ENCODE data around the gene SUGP1.

DNA sequence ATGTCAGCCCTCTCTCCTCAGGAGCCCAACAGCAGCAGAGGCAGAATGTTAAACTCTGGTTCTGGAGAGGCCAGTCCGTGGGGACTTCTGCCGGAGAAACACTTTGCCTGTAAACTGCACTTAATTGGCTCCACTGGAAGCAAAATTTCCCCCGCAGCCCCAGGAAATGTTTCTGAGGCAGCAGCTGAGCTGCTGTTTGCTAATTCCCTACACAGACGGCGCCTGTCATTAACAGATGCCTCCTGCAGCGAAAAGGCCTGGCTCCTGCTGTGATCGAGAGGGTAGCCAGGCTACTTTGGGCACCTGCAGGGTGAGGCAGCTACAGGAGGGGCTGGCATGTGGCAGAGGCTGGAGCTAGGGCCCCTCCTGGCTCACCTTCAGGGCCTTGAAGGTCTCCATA lies 42.0 kb downstream of the SUGP1 start:
- no peak for TF ChIP-seq POLR2AphosphoS5 (IDR thresholded peaks at IDR 0.05; ENCODE audit: low read depth, low read length)
- no peak for TF ChIP-seq POLR2A (IDR thresholded peaks at IDR 0.05; ENCODE audit: low read depth, low read length)
- no peak for TF ChIP-seq TAF1 (IDR thresholded peaks at IDR 0.05; ENCODE audit: borderline replicate concordance, low read depth, low read length)
